ENCODE results near the gene DLGAP3.

DLGAP3 gene

DNA sequence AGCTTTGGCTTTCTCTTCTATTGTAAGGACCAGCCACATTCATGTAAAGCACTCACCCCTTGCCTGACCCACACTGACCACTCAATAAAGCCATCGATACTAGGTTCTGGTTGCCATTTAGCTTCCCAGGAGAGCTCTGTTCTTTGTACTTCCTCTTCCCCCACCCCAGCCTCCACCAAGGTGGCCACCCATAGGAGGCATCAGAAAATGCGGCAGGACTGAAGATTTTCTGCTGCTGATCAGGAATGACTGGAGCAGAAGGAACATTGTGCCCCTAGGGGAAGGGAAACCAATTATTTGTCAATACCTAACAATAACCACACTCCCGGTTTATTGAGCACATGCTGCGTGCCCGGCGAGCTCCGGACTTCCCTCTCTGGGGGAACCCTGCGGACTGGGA, 64.7 kb downstream of the DLGAP3 start:
- TF ChIP-seq CTCF (IDR thresholded peaks at IDR 0.05; ENCODE audit: low read depth, low read length, missing control alignments), result no peak
- DNase-seq (ENCODE audit: extremely low read depth, low read depth), result no peak
- H3K4me3 ChIP-seq (replicated peaks; ENCODE audit: low read depth, low read length), result no peak overlapping the region

DNA sequence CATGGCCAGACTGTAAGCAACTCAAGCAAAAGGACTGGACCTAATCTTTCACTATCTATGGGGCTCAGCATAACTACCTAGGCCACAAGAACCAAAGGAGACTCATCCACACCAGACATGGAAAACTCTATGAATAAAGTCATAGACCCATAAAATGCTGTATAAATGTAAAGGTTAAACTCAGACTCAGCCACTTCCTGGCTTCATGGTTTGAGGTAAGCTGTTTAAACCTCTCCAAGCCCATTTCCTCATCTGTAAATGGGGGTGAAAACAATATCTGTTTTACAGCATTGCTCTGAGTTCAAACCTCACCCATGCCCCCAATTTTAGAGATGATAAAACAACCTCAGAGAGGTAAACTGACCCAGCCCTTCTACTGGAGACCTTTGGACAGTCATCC, 65.9 kb downstream of the DLGAP3 start:
- no peak for TF ChIP-seq CTCF (IDR thresholded peaks at IDR 0.05; ENCODE audit: low read depth, low read length, missing control alignments)
- H3K4me3 ChIP-seq (replicated peaks; ENCODE audit: low read depth, low read length), result no peak overlapping the region
- no peak for DNase-seq (ENCODE audit: extremely low read depth, low read depth)

DNA sequence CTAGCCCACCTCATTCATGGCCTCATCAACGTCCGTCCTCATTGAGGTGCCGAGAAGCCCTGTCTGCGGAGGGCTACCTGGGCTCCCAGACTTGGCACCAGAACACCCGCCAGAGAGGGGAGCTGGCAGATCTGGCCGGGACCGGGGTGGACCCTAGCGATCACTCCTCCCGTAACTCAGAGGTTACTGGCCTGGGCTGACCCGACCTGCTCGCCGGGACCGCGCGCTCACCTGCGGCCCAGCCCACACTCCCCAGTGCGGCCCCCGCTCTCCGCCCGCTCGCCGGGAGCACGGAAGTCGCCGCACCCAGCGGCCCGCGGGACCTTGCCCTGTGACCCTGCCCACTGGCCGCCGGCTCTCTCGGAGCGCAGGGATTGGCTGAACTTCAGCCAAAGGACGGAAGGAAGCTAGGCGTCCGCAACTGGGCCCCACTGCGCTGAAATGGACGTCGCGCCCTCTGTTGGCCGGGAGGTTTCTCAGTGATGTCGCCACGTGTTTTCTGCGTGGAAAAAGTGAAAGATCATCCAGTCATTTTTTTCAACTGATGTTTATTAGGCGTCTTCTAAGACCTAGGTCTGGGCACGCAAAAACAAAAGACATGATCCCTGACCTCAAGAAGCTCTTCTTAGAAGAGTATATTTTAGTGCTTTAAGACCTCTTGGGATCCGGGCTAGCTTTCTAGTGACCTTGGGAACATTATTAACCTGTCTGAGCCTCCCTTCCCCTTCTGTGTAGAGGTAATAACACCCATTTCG, 69.8 kb downstream of the DLGAP3 start, which contains the start of gene SMIM12:
Gene SMIM12, minus strand, starts transcription at position 304 of the 755 bp plus-strand sequence. CDS start 3,772 bp downstream, outside the sequence.
- H3K4me3 ChIP-seq (replicated peaks; ENCODE audit: low read depth, low read length), result peak within 1 kb of the TSS; percentile 100
- TF ChIP-seq CTCF (IDR thresholded peaks at IDR 0.05; ENCODE audit: low read depth, low read length, missing control alignments), result peak; percentile 84
- peak; percentile 80 for DNase-seq (ENCODE audit: extremely low read depth, low read depth)

- no peak for DNase-seq (ENCODE audit: extremely low read depth, low read depth)
- TF ChIP-seq CTCF (IDR thresholded peaks at IDR 0.05; ENCODE audit: low read depth, low read length, missing control alignments), result no peak
- H3K4me3 ChIP-seq (replicated peaks; ENCODE audit: low read depth, low read length), result peak overlapping the region; percentile 100
These were observed 70.5 kb downstream of the DLGAP3 start for GRCh38 chr1:34858901-34859445.

GRCh38 chr1:34856697-34857096, 72.8 kb downstream of the DLGAP3 start:
- H3K4me3 ChIP-seq (replicated peaks; ENCODE audit: low read depth, low read length), result no peak overlapping the region
- no peak for TF ChIP-seq CTCF (IDR thresholded peaks at IDR 0.05; ENCODE audit: low read depth, low read length, missing control alignments)
- no peak for DNase-seq (ENCODE audit: extremely low read depth, low read depth)

- H3K4me3 ChIP-seq (replicated peaks; ENCODE audit: low read depth, low read length), result no peak overlapping the region
- peak; percentile 97 for TF ChIP-seq CTCF (IDR thresholded peaks at IDR 0.05; ENCODE audit: low read depth, low read length, missing control alignments)
- DNase-seq (ENCODE audit: extremely low read depth, low read depth), result peak; percentile 90
These were observed 76.7 kb downstream of the DLGAP3 start for GRCh38 chr1:34852677-34853217.

Data from HFF-Myc (cell line).